OCI-LY3 (cell line): ENCODE data around the gene EFCAB8.

ENCODE experiments used
- H2AFZ ChIP-seq: fragments of 200-600, 300-600 bp; shearing (Covaris generic); 2 replicates; pipeline ENCODE4 v1.6.0; 2014; ENCODE audit warnings: antibody characterized with exemption, low read depth, low read length
- H3K27ac ChIP-seq: fragments of 200-600, 300-600 bp; sonication (generic); 2 replicates; pipeline ENCODE4 v1.5.1; 2014; ENCODE audit warnings: mild to moderate bottlenecking, low read length, moderate library complexity, mixed read lengths
- H3K27me3 ChIP-seq: fragments of 200-600, 300-600 bp; sonication (generic); 2 replicates; pipeline ENCODE4 v1.6.1; 2014; ENCODE audit warnings: low read depth, low read length, mixed read lengths
- H3K36me3 ChIP-seq: fragments of 200-600, 300-600 bp; sonication (generic); replicated peaks from 2 replicates; pipeline ENCODE3; 2014; ENCODE audit warnings: low read depth, low read length, mixed read lengths
- H3K4me1 ChIP-seq: fragments of 300-600, 200-600 bp; sonication (generic); 2 replicates; pipeline ENCODE4 v1.6.1; 2014; ENCODE audit warnings: low read length, mixed read lengths
- H3K4me2 ChIP-seq: fragments of 200-600, 300-600 bp; sonication (generic); 2 replicates; pipeline ENCODE4 v1.6.1; 2014; ENCODE audit warnings: low read length, mixed read lengths
- H3K4me3 ChIP-seq: fragments of 300-600, 200-600 bp; sonication (generic); 2 replicates; pipeline ENCODE4 v1.5.1; 2014; ENCODE audit warnings: antibody characterized with exemption, mild to moderate bottlenecking, low read length, moderate library complexity
- H3K79me2 ChIP-seq: fragments of 300-600, 200-600 bp; shearing (Covaris generic); 2 replicates; pipeline ENCODE4 v1.6.1; 2014; ENCODE audit warnings: mild to moderate bottlenecking, low read length, mixed read lengths
- H3K9ac ChIP-seq: fragments of 300-600, 200-600 bp; shearing (Covaris generic); 2 replicates; pipeline ENCODE4 v1.6.0; 2014; ENCODE audit warnings: mild to moderate bottlenecking, low read length, moderate library complexity
- H3K9me3 ChIP-seq: fragments of 200-600, 300-600 bp; shearing (Covaris generic); 2 replicates; pipeline ENCODE4 v1.6.1; 2014; ENCODE audit warnings: low read length, mixed read lengths; ENCODE audit not compliant: insufficient read depth
- H4K20me1 ChIP-seq: fragments of 200-600, 300-600 bp; sonication (generic); 2 replicates; pipeline ENCODE4 v1.6.1; 2016; ENCODE audit warnings: low read length, mixed read lengths; ENCODE audit not compliant: insufficient read depth
- CTCF ChIP-seq: fragments of 200-600, 300-600 bp; sonication (generic); IDR thresholded peaks from 2 replicates; pipeline ENCODE4 v1.5.1; 2014; ENCODE audit warnings: antibody characterized with exemption, low read length, low read depth
- EZH2phosphoT487 ChIP-seq: fragments of 200-600 bp; shearing (Covaris generic); IDR thresholded peaks from 2 replicates; pipeline ENCODE4 v1.6.1; 2018; ENCODE audit warnings: antibody characterized with exemption, mixed run types, low read depth

EFCAB8 gene

GRCh38 chr20:32839227-32839981 is 19.3 kb upstream of the EFCAB8 start:
- peak overlapping the region; percentile 30 for H3K4me2 ChIP-seq
- peaks cover 59% of the 10 kb centered on the region for H3K36me3 ChIP-seq
- H3K27me3 ChIP-seq, result no peaks in the 10 kb centered on the region
- no peaks in the 10 kb centered on the region for H3K9me3 ChIP-seq
- H3K4me1 ChIP-seq, result peaks cover 25% of the 10 kb centered on the region
- peaks cover 39% of the 10 kb centered on the region for H4K20me1 ChIP-seq
- TF ChIP-seq CTCF (no peak), EZH2phosphoT487 (no peak)
- no peak overlapping the region for H3K9ac ChIP-seq
- H2AFZ ChIP-seq, result no peak overlapping the region
- no peak overlapping the region for H3K4me3 ChIP-seq
- peak overlapping the region; percentile 59 for H3K27ac ChIP-seq
- H3K79me2 ChIP-seq, result peaks cover 62% of the 10 kb centered on the region

- Histone ChIP-seq H4K20me1 (peaks cover 44% of the 10 kb centered on the region), H3K27ac (peak overlapping the region; percentile 59; the same call in 1 of the 2 replicates), H3K4me3 (no peak overlapping the region), H3K9ac (no peak overlapping the region), H3K4me2 (peak overlapping the region; percentile 30; the same call in 1 of the 2 replicates), H3K4me1 (peaks cover 25% of the 10 kb centered on the region), H2AFZ (no peak overlapping the region), H3K27me3 (no peaks in the 10 kb centered on the region), H3K36me3 (peaks cover 61% of the 10 kb centered on the region), H3K79me2 (peaks cover 65% of the 10 kb centered on the region), H3K9me3 (no peaks in the 10 kb centered on the region)
- no peak for TF ChIP-seq CTCF
- no peak for TF ChIP-seq EZH2phosphoT487
Measured at GRCh38 chr20:32839982-32840285, 18.8 kb upstream of the EFCAB8 start.

- Histone ChIP-seq H4K20me1 (peaks cover 51% of the 10 kb centered on the region), H3K27me3 (no peaks in the 10 kb centered on the region), H2AFZ (no peak overlapping the region), H3K4me3 (no peak overlapping the region), H3K79me2 (peaks cover 73% of the 10 kb centered on the region), H3K4me2 (no peak overlapping the region), H3K27ac (no peak overlapping the region), H3K9me3 (no peaks in the 10 kb centered on the region), H3K9ac (no peak overlapping the region), H3K4me1 (peaks cover 25% of the 10 kb centered on the region), H3K36me3 (peaks cover 66% of the 10 kb centered on the region)
- TF ChIP-seq CTCF, result no peak
- no peak for TF ChIP-seq EZH2phosphoT487
Measured at GRCh38 chr20:32841174-32841573, 17.5 kb upstream of the EFCAB8 start.

- peaks cover 52% of the 10 kb centered on the region for H4K20me1 ChIP-seq
- no peak overlapping the region for H3K9ac ChIP-seq
- peaks cover 66% of the 10 kb centered on the region for H3K36me3 ChIP-seq
Measured at GRCh38 chr20:32841632-32842031, 17.1 kb upstream of the EFCAB8 start.

More at GRCh38 chr20:32841632-32842031, 17.1 kb upstream of the EFCAB8 start:
- no peak overlapping the region for H3K27ac ChIP-seq
- no peaks in the 10 kb centered on the region for H3K9me3 ChIP-seq
- no peak overlapping the region for H2AFZ ChIP-seq
- no peak overlapping the region for H3K4me3 ChIP-seq
- TF ChIP-seq CTCF (no peak), EZH2phosphoT487 (no peak)
- peaks cover 70% of the 10 kb centered on the region for H3K79me2 ChIP-seq
- H3K4me2 ChIP-seq, result no peak overlapping the region
- H3K4me1 ChIP-seq, result peaks cover 25% of the 10 kb centered on the region
- no peaks in the 10 kb centered on the region for H3K27me3 ChIP-seq
